A673 (cell line): Measurements from ENCODE around the gene TNS3. TPM values are rescaled to one million over a fixed set of nuclear protein-coding genes. Genes with fewer than 3 reads are reported as not detected.

Source experiments
- BruUV-seq: library from RNA; stranded (reverse); fragments of 400-500 nt; replicated peaks from 2 replicates; lab custom pipeline; 2021; lab: Mats Ljungman, UMichigan
- CTCF ChIA-PET: fragments of 300-600 bp; sonication (Branson Sonifier 250); formaldehyde crosslinking; loops from one replicate; lab custom pipeline; 2022; ENCODE audit warnings: antibody characterized with exemption; lab: Charles Lee
- POLR2A ChIA-PET: fragments of 300-600 bp; sonication (Branson Sonifier 250); formaldehyde crosslinking; loops from one replicate; lab custom pipeline; 2022; ENCODE audit warnings: antibody characterized with exemption; ENCODE audit not compliant: low non-redundant PET; lab: Charles Lee
- DNase-seq: peaks from one replicate; pipeline ENCODE4 v3.0.0-alpha.2; 2015; ENCODE audit warnings: low spot score
- H3K27ac ChIP-seq: fragments of 200-600 bp; sonication (generic); 2 replicates; pipeline ENCODE4 v1.5.1; 2016; ENCODE audit warnings: mixed run types, low read depth, mild to moderate bottlenecking, mixed read lengths, antibody characterized with exemption, low read length; ENCODE audit not compliant: poor library complexity, severe bottlenecking
- H3K27me3 ChIP-seq: fragments of 200-600 bp; sonication (generic); replicated peaks from 2 replicates; pipeline ENCODE4 v1.6.1; 2017; ENCODE audit warnings: mixed run types, low read depth, mild to moderate bottlenecking, mixed read lengths, antibody characterized with exemption, low read length; ENCODE audit not compliant: insufficient read depth, poor library complexity
- H3K36me3 ChIP-seq: fragments of 200-600 bp; sonication (generic); 2 replicates; pipeline ENCODE4 v1.6.1; 2016; ENCODE audit warnings: mixed run types, mild to moderate bottlenecking, mixed read lengths, antibody characterized with exemption, low read length; ENCODE audit not compliant: insufficient read depth, poor library complexity, severe bottlenecking
- H3K4me1 ChIP-seq: fragments of 200-600 bp; sonication (generic); 2 replicates; pipeline ENCODE4 v1.6.1; 2017; ENCODE audit warnings: mixed run types, mild to moderate bottlenecking, mixed read lengths, antibody characterized with exemption, low read length; ENCODE audit not compliant: insufficient read depth, poor library complexity, severe bottlenecking
- H3K4me3 ChIP-seq: fragments of 200-600 bp; sonication (generic); 2 replicates; pipeline ENCODE4 v1.5.1; 2016; ENCODE audit warnings: low read depth, mixed run types, mild to moderate bottlenecking, mixed read lengths, low read length; ENCODE audit not compliant: poor library complexity, severe bottlenecking
- H3K9me3 ChIP-seq: fragments of 200-600 bp; sonication (generic); 2 replicates; pipeline ENCODE4 v1.6.1; 2016; ENCODE audit warnings: mixed run types, low read depth, mild to moderate bottlenecking, mixed read lengths, antibody characterized with exemption, low read length; ENCODE audit not compliant: poor library complexity, severe bottlenecking
- EZH2 ChIP-seq: fragments of 200-600 bp; sonication (generic); IDR thresholded peaks from 2 replicates; pipeline ENCODE4 v1.6.1; 2017; ENCODE audit warnings: borderline replicate concordance, low read depth, mild to moderate bottlenecking, mixed read lengths, antibody characterized with exemption, low read length; ENCODE audit not compliant: poor library complexity, severe bottlenecking
- intact Hi-C: fragments of 100-400 bp; cut with micrococcal nuclease; formaldehyde crosslinking; loops from one replicate; pipeline ENCODE4 v1.10.0; 2022; ENCODE audit not compliant: unreplicated experiment
- total RNA-seq: library from RNA; stranded (reverse); gene quantifications from 2 replicates; pipeline ENCODE4 v1.2.3, GENCODE V29; 2021
- TF ChIP-seq, protein P1 (sequence below): fragments of 300-800, 200-600 bp; sonication (generic); conservative IDR thresholded peaks from 2 replicates; pipeline ENCODE4 v1.5.1; 2017; ENCODE audit warnings: low read depth, mild to moderate bottlenecking, antibody characterized with exemption, low read length, moderate library complexity, mixed read lengths

TNS3 gene
- total RNA-seq, 1 experiment from 2014 or later = not detected

DNA sequence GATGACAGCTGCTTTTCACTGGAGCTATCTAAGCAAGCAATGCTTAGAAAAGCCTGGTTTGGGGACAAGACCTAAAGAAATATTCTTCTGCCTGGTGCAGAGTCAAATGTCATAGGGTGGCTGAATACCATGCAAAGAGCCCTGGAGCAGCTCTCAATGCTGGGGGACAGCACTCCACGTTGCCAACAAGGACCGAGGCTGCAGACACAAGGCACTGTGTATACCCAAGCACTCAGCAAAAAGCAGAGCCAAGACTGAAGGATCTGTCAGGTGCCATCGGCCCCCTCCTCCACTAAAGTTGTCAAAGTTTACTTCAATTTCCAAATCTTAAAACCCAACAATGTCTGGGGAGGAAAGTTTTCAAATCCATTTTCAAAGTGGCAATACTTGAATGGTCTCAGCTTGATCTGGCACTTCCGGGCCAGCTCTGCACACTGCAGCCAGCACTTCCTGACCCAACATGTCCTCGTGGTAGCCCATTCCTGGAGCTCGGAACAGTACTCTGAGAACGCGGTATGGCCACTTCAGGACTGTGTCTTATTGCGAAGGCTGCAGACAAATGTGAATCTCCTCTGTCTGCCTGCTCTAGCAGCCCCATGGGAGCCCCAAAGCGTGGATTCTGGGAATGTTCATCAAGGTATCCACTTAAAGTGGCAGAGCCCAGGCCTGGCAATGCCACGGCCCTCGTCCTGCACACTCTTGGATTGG is 191.8 kb downstream of the TNS3 start:
- Histone ChIP-seq H3K4me3 (no peak overlapping the region), H3K27ac (no peak overlapping the region), H3K9me3 (no peaks in the 10 kb centered on the region), H3K4me1 (no peaks in the 10 kb centered on the region), H3K36me3 (no peaks in the 10 kb centered on the region), H3K27me3 (peaks cover 64% of the 10 kb centered on the region)
- ChIA-PET CTCF (no interaction called here), POLR2A (no interaction called here)
- TF ChIP-seq, protein P1, sequence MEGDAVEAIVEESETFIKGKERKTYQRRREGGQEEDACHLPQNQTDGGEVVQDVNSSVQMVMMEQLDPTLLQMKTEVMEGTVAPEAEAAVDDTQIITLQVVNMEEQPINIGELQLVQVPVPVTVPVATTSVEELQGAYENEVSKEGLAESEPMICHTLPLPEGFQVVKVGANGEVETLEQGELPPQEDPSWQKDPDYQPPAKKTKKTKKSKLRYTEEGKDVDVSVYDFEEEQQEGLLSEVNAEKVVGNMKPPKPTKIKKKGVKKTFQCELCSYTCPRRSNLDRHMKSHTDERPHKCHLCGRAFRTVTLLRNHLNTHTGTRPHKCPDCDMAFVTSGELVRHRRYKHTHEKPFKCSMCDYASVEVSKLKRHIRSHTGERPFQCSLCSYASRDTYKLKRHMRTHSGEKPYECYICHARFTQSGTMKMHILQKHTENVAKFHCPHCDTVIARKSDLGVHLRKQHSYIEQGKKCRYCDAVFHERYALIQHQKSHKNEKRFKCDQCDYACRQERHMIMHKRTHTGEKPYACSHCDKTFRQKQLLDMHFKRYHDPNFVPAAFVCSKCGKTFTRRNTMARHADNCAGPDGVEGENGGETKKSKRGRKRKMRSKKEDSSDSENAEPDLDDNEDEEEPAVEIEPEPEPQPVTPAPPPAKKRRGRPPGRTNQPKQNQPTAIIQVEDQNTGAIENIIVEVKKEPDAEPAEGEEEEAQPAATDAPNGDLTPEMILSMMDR = no peak
- no peak for TF ChIP-seq EZH2
- BruUV-seq = no TSS peak
- DNase-seq = no peak
- intact Hi-C loops = no loop called here

DNA sequence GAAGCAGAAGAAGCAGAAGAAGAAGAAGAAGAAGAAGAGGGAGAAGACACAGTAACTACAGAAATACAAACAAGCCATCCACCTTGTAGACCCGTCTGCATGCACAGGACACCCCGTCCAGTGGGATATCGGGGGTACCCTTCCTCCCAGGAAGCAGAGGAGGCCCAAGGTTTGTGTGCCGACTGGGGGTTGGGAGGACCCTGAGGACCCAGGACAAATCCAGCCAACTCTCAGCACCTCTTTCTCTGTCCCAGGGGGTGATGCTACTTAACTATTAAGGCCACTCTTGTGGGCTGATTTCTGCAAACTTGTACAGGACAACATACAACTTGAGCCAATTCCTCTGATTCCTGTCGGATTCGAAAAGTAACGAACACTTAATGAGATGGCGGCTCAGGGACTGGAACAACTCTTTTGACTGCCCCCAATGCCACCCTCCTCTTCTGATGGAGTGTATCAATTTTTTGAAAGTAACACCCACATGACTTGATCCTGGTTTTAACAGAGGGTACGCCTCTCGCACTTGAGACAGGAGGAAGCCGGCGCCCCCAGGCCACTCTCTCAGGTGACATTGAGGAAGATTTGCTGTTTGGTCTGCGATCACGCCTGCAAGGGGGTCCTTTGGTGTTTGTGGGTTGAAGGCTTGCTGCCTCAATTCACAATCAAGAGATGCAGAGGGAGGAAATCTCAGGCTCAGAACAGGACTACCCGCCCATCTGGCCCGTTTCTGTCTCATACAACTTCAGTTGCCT is 192.6 kb downstream of the TNS3 start:
- CTCF ChIA-PET = no interaction called here
- peaks cover 69% of the 10 kb centered on the region for H3K27me3 ChIP-seq
- POLR2A ChIA-PET = no interaction called here
- no peak for DNase-seq
- no peaks in the 10 kb centered on the region for H3K36me3 ChIP-seq
- intact Hi-C loops = no loop called here
- no peaks in the 10 kb centered on the region for H3K9me3 ChIP-seq
- no peak overlapping the region for H3K4me3 ChIP-seq
- BruUV-seq = no TSS peak
- no peaks in the 10 kb centered on the region for H3K4me1 ChIP-seq
- no peak overlapping the region for H3K27ac ChIP-seq
- TF ChIP-seq, protein P1 = no peak
- TF ChIP-seq EZH2 = no peak

DNA sequence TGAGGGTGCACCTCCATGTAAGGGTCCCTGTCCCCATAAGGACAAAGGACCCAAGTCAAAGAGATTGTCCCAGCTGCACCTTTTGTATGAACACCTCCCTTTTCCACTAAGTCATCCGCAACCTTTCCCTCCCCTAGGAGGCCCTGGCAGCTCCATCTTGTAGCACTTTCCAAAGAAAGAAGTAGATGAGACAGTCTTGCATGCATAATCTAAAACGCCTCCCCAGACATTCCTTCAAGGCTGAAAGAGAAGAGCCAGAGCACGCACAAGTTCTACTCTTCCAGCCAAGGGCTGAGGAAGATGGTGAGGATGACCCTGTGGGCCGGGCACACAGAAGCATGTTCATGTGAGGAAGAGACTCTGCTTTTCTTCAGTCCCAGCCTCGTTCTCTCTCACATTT is 194.4 kb downstream of the TNS3 start:
- CTCF ChIA-PET = no interaction called here
- no peaks in the 10 kb centered on the region for H3K4me1 ChIP-seq
- no peak overlapping the region for H3K4me3 ChIP-seq
- BruUV-seq = no TSS peak
- H3K36me3 ChIP-seq = no peaks in the 10 kb centered on the region
- H3K27ac ChIP-seq = no peak overlapping the region
- H3K9me3 ChIP-seq = no peaks in the 10 kb centered on the region
- H3K27me3 ChIP-seq = peaks cover 70% of the 10 kb centered on the region
- no peak for DNase-seq
- intact Hi-C loops = no loop called here
- POLR2A ChIA-PET = no interaction called here
- TF ChIP-seq, protein P1 = no peak
- no peak for TF ChIP-seq EZH2
